GM18909 (cell line): ENCODE measurements around the gene ARSI.

Experiments used
- ATAC-seq: cut with Tn5 transposase; IDR thresholded peaks from one replicate; pipeline ENCODE4 v1.9.1; 2021; ENCODE audit warnings: mild to moderate bottlenecking; ENCODE audit not compliant: unreplicated experiment, poor library complexity

Gene ARSI

DNA sequence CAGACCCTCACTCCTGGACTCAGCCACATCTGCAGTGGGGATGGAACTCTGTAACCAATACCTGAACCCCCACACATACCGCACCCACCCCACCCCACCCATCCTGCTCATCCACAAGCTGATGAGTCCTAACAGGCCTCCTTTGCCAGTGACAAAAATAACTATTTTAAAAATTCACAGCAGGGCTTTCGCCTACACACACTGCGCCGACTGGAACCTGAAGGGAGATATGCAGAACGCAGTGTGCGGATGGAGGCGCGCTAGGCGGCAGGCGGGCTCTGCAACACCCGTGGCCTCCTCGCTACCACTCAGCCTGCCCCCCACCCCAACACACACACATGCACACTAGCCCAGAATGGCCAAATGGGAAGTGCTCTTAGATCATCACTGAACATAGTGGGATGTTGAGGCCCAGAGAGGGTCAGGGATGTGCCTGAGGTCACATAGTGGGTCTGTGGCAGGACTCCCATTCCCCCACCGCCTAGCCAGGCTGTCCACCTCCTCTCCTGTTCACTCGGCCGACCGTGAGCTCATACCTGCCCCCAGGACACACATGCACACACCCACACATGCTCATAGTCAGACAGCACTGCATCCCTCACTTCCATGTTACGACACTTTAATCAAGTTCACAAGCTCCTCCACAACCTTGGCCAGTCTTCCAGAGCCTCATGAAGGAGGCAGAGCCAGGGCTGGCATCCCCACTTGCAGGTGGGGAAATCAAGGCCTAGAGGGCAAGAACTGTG, 6.8 kb downstream of the ARSI start:
- no peak for ATAC-seq

DNA sequence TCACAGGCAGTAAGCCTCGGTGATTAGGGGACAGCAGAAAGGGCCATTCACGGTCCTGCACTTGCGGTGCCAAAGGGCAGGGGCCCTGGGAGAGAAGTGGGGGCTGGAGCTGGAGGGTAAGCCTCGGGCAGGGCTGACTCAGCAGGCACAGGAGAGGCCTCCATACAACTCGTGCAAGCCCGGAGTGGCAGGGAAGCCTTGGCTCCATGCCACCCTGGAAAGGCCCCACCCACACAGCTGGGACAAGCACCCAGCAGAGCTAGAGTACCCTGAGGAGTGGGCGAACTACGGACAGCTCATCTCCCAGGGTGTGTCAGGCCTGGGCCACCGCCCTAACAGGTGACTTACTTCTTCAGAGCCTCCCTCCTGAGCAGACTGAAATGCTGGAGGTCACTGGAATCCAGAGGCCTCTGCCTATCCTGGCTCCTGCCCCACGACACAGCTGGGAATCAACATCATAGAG, 7.5 kb downstream of the ARSI start:
- ATAC-seq = no peak

DNA sequence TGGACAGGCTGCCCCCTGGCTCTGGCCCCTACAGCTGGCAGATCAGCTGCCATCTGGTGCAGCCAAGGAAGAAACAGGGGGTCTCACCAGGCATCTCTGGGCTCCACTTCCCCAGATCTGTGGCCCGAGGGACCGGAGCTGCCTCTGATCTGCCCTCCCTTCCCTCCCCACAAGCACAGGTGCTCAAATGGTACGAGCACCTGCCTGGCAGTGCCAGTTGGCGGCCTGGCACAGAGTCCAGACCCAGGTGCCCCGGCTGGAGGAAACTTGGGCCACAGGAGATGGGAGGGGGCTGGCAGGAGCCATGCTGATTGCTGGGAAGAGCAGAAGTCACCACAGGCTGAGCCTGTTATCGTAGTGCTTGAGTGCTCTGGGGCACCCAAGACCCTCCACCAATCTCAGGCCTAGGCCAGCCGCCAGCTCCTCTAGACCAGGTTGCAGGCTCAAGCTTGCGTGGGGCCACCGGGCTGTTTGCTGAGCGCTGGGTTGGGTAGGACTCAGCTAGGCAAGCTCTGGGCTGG, 8.1 kb downstream of the ARSI start:
- ATAC-seq = no peak

DNA sequence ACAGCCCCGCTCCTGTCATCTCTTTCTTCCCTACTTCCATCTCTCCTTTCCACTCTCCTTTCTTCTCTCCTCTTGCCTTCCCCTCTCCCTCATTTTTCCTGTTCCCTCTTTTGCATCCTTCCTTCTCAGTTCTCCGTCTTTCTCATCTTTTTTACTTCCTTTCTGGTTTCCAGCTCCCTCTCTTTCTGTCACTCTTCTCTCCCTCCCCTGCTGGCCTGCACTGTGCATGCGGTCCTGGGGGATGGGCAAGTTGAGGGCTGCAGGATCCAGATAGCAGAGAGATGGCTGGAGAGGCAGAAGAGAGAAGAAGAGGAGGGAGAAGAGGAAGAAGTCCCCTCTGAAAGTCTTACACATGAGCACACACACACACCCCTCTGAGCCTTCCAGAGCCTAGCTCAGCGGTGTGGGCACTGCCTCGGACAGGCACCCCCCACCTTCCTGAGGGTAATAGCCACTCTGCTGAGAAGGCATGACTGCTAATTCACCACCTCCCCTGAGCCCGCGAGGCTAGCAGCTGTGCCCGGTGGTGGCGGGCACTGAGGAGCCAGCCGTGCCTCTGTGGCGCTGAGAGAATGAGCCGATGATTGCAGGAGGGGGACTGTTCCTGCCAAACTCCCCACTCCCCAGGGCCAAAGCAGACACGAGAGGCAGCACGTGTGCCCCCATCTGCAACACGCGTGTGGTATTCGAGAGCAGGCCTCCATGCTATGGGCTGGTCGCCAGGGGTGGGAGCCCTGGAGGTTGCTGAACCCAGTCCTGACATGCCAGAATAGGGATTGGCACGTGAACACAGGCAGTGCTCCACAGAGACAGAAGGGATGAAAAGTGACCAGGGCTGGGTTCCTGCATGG, 9.4 kb downstream of the ARSI start:
- no peak for ATAC-seq

DNA sequence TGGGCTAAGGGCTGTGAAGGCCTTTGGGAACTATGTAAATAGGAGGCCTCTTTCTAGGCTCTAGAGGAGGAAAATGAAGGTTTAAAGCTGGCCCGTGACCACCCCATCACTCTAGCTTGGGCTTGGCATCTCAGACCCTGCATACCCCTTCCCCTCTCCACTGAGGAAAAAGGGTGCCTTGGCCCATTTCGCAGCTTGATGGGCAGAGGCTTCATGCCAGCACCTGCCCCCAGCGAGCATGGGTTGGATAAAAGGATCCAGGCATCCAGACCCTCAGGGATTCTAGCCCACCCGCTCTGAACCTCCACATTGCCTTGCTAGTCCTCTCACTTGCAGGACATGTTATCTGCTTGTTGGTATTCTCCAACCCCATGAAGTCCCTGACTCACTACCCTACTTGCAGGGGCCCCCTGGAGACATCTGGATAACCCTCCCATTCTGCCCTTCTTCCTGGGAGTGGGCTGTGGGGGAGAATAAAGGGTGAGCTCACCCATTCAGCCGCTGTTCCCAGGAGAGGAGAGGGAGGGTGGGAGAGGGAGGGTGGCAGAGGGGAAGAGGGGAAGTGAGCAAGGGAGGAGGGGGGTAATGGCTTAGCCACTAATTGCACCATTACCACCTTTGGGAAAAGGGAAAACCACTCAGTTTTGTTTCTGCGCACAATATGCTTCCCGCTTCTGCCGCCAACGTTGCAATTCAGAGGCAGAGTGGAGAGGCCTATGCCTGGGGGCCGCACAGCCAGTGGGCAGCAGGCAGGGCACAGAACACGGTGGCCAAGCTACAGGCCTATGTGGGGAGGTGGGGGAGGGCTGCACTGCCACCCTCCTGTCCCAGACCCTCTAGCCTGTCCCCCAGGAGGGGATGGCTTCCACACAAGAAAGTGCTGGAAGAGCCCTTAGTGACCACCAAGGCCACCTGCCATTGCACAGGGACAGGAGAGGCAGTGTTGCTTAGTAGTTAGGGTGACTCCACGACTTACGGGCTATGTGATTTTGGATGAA, 11.0 kb downstream of the ARSI start:
- no peak for ATAC-seq

DNA sequence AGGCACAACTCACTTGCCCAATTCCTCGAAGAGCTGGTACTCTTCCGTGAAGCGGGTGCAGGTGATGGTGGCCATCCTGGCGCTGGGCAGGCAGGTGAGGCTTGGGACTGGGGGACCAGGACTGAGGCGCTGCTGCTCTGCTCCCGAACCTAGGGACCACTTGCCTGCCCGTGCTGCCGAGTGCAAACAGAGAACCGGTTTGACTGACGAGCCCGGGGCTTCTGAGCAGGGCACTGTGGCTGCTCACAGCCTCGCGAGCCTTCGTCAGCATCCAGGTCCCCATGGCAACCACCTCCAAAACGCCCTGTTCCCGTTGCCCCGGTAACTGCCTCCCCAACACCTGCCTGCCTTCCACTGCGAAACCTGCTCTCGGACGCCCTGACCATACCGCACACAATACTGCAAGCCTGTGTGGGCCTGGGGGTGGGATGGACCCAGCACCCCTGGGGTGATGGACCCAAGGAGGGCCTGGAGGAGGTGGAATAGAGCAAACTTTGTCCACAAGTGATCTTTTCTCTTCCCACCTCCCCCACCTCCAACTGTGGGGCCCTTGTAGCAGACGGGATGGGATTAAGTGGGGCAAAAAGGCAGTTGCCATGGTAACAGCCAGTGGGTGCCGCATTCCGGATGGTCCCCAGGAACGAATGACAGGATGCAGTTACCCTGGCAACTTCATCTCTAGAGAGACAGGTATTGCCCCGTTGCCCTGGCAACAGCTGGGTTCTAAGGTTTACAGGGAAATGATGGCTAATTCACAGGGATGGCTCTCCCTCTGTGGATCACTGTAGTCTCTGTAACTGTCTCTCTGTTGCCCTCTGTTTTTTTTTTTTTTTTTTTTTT, 12.9 kb downstream of the ARSI start, which contains the start of gene CAMK2A:
Gene CAMK2A (minus strand): TSS at position 223 of the 840 bp plus-strand sequence. CDS start 148 bp downstream, at position 75.
- no peak for ATAC-seq

DNA sequence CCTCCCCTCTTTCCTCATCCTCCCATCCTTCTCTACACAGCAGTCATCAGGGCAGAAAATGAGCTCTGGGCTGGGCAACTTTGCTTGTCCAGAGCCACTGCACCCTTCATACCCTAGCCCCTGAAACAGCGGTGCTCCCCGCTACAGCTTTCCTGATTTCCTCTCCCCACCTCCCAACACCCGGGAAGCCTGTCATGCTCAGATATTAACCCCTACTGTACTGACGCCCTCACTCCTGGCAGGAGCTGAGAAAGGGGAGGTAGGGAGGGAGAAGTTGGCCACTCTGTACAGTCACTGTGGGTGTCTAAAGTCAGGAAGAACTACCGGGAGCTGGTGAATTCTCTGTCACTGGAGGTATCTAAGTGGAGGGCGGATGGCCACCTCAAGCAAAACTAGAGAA, 13.9 kb downstream of the ARSI start:
- no peak for ATAC-seq

DNA sequence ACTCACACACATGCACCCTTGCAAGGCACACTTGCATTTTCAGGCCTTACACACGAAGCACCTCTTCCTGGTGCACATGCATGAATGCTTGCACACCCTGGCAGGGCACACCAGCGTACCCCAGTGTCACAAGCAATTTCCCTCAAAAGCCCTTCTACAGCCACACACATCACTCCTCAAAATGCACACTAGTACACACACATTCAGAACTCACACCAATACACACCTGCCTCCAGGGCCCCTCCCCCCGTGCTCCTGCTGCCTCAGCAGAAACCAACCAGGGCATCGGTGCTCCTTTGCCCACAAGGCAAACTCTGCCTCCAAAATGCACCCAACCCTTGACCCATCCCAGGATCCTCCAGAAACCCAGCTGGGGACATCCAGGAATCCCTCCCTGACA, 14.3 kb downstream of the ARSI start:
- ATAC-seq = no peak

DNA sequence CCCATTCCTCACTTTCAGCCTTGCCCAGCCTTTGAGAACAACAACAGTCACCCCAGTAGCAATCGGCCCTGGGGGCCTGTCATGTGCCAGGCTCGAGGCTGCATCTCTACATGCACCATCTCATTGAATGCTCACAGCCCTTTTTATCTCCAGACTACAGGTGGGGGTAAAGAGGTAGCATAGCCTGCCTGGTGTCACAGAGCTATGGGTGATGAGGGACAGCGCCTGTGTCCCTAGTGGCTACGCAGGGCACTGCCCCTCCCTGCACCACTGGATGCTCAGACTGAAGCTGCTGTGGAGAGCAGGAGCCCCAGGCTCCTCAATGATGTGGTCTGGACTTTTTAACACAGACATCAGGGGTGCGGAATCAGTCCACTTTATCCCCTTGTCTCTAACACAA, 15.9 kb downstream of the ARSI start:
- ATAC-seq = no peak

DNA sequence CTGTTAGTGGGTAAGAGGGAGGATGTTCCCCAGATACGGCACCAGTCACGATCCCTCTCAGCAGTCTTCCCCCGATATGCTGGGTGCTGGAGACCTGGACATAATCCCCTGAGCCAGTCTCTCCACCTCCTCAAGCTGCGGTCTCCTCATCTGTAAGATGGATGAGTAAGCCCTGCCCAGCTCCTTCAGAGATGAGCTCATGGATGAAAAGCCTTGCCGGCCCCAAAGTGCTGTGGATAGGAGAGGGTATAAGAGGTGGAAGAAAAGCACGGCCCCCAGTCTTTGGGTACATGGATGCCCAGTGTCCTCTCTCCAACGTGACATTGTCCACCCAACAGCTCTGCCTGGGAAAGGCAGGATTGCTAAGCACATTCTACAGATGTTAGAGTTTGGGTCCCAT, 17.6 kb downstream of the ARSI start:
- no peak for ATAC-seq

DNA sequence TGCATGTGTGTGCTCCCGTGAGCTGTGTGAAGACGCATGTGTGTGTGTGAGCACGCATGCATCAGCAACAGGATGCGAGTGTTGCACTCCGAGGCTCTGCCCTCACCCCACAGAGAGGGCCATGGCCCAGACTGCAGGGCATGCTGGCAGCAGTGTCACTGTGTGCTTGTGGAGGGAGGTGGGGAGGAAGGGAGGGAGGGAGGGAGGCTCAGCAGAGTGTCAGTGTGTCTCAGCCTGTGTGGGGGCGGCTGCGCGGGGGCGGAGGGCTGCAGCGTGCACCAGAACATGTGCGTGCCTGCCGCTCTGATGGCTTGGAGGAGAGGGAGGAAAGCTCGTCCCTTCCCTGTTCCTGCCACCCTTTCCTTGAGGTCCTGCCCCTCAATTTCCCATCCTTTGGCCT, 18.4 kb downstream of the ARSI start:
- no peak for ATAC-seq

DNA sequence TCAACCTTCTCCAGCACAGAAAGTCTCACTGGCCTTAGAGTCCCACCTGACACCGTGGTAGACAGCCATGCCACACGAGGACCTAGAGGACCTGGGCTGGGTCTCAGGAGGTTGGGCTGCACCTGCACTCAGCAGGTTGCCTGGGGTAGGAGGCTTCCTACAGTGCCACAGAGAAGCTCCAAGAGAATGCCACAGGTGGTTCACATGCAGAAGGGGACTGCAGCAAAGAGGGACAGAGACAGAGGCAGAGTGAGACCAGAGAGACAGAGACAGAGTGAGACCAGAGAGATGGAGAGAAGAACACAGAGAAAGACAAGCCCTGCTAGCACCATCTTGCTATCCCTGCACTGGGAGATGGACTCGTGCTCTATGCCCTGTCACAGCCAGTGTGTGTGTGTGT, 18.8 kb downstream of the ARSI start:
- ATAC-seq = no peak

DNA sequence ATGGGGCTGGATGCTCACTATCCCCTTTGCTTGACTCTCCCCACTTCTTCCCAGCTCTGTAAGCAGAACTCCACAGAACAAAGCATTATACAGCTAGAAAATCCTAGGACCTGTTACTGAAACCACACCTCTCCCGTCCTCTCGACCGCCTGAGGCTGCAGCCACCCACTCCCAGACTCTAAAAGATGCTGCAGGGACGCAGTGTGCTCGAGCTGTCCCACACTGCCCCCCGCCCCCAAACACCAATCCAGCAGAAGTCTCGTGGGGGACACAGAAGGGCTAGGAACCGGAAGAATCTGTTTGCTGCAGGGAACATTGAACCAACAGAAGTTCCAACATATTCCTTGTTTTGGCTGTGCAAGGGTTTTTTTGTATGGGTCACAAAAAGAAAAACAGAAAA, 20.7 kb downstream of the ARSI start:
- ATAC-seq = no peak

DNA sequence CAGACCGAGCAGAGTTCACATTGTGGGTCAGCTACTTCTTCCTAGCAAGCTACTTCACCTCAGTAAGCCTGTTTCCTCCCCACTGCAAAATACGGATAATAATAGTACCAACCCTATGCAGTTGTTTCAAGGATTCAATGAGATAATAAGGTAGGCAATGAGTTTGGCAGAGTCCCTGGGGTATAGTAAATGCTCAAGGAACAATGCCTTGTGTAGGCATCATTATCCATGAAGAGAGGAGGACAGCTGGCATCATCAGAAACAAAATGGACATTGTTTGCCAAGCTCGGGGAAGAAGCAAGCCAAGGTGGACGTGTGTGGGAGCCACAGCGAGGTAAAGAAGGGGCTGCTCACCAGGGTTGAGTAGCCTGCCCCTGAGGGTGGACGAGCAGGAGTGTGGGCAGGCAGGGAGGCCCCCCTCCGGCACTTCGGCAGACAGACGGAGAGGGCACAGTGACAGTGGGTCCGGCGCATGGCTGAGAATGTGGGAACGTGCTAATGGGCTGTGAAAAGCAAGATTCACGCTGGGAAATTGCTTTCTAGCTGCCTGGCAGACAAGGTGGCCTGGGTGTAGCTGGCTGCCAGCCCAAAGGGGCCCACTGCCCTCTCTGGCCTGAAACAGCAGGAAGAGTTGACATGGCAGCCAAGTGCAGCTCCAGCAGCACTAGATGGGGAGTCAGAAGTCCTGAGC, 23.2 kb downstream of the ARSI start:
- ATAC-seq = no peak

DNA sequence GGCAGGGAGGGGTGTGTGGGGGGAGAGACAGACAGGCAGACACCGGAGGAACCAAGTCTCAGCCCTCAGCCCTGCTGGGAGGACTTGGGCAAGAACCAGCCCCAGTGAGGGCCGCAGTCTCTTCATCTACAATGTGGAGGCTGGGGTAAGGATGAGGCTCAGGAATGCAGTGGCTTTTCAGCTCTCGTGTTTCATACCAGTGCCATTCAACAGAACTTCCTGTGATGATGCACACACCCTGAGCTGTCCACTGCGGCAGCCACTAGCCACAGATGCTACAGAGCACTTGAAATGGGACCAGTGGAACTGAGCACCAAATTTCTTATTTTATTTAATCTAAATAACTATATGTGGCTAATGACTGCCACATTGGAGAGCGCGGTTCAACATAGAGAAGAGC, 23.8 kb downstream of the ARSI start:
- ATAC-seq = no peak

DNA sequence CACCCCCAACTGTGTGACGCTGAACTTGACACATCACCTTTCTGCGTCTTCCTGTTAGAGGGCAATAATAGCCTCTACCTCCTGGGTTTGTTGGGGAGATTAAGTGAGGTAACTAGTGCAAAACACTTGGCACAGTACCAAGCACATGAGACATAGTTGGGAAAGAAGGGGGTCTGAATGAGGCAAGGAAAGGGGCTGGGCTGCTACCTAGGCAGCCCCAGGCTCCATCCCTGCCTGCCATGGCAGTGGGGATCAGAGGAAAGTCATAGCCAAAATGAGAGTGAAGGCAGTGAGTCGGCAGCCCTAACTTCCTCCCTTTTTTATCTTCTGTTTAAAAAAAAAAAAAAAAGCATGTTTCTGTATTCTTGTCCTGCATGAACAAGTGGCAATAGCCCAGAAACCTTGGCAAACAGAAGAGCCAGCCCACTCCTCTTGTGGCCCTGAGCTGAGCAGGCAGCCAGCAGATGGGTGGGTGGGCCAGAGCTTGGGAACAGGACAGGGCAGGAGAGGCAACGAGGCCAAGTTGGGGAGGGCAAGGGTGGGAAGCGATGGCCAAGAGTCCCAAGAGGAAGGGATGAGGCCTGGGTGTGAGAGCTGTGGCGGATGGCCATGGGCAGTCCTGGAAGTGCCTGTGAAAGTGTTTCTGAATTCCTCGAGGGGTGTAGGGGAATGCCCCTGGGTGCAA, 24.5 kb downstream of the ARSI start:
- no peak for ATAC-seq

DNA sequence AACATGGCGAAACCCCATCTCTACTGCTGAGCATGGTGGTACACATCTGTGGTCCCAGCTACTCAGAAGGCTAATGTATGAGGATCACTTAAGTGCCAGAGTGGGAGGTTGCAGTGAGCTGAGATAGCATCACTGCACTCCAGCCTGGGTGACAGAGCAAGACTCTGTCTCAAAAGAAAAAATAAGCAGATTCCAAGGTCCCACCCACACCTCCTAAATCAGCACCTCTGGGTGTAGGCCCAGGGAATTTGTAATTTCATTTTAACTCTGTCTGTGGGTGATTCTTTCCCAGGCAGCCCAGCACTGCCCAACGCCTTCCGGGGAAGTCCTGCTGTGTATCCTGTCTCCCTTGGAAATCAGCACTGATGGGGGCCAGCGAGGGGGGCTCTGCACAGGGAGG, 25.7 kb downstream of the ARSI start:
- ATAC-seq = no peak

DNA sequence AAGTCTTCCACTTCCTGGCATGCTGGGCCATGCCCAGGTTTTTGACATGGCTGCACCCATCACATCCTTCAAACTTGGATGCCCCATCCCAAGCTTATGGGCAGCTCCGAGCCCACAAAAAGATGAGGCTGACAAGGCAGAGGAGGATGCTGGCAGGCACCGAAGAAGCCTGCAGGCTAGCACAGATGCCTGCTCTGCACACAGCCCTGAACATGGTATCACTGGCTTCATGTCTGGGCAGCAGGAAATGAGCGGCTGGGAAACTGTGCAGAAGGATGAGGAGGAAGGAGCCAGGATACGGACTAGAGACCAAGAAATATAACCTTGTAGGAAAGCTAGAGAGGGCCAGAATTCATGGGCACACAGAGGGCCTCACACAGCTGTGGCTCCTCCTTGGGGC, 27.9 kb downstream of the ARSI start:
- no peak for ATAC-seq
